ENCODE data around the gene MBD3.

Gene MBD3

DNA sequence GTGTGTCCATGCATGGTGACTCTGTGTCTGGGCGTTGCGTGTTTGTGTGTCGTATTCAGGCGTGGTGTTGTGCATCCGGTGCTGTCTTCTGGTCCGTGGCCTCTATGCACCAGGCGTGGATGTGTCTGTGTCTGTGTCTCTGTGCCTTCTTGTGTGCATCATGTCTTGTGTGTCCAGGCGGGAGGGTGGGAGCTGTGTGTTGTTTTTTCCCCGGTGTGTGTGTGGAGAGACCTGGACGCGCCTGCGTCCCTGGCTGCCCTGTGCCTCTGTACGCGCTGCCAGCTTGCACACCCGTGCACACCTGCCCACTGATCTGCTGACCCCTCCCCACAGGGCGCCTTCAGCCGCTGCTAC lies 67.7 kb downstream of the MBD3 start:
- H3K4me3 ChIP-seq, result no peak overlapping the region
- no peak overlapping the region for H3K27ac ChIP-seq
- TF ChIP-seq, protein P1, sequence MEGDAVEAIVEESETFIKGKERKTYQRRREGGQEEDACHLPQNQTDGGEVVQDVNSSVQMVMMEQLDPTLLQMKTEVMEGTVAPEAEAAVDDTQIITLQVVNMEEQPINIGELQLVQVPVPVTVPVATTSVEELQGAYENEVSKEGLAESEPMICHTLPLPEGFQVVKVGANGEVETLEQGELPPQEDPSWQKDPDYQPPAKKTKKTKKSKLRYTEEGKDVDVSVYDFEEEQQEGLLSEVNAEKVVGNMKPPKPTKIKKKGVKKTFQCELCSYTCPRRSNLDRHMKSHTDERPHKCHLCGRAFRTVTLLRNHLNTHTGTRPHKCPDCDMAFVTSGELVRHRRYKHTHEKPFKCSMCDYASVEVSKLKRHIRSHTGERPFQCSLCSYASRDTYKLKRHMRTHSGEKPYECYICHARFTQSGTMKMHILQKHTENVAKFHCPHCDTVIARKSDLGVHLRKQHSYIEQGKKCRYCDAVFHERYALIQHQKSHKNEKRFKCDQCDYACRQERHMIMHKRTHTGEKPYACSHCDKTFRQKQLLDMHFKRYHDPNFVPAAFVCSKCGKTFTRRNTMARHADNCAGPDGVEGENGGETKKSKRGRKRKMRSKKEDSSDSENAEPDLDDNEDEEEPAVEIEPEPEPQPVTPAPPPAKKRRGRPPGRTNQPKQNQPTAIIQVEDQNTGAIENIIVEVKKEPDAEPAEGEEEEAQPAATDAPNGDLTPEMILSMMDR (IDR thresholded peaks at IDR 0.05), result no peak

DNA sequence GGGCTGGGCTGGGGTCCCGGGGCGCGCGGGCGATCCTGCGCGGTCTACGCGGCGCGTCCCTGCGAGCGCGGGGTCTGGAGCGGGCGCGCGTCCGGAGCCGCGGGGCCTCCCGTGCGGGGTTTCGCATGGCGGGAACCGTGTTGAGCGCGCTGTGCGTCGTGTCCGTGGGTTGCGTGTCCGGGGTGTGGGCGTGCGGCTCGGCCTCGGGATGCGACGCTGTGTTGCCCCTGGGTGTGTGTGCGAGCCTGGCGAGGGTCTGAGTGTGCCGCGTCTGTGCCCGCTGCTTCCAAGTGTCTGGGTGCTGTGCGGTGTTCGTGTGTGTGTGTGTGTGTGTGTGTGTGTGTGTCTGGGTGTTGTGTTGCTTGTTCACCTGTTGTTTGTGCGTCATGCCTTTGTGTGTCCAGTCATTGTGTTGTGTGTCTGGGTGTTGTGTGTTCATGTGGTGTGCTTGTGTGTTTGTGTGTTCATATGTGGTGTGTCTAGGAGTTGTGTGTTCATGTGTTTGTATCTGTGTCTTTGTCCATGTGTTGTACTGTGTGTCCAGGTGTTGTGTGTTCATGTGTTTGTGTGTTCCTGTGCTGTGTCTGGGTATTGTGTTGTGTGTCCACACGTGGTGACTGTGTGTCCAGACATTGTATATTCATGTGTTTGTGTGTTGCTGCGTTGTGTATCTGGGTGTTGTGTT lies 68.2 kb downstream of the MBD3 start:
- DNase-seq (ENCODE audit: low spot score), result no peak
- TF ChIP-seq, protein P1 (IDR thresholded peaks at IDR 0.05), result no peak
- Histone ChIP-seq H3K27ac (no peak overlapping the region), H3K4me3 (peak overlapping the region; percentile 61)

More for the DNA sequence above, 67.7 kb downstream of the MBD3 start:
- no peak for DNase-seq (ENCODE audit: low spot score)
